ENCODE results near the gene DEPP1.
A peak's percentile ranks its signal among the peaks of the same experiment; 100 is the strongest.

The DEPP1 gene

DNA sequence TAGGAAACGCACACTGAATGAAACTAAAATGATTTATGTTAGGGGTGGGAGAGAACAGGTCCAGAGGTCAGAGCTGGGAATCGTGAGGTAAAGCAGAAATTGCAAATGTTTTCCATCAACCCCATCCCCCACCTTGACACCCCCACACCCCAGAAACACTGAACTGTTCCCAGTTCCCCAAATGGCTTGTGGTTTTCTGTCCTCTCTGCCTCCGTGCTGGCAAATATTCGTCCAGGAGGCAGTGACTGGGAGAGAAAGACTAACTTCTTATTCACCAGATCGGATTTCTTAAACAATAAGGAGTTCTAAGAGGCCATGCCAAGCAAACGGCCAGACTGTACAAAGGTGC is 19.7 kb downstream of the DEPP1 start:
- peak overlapping the region; percentile 69 for H3K27ac ChIP-seq

DNA sequence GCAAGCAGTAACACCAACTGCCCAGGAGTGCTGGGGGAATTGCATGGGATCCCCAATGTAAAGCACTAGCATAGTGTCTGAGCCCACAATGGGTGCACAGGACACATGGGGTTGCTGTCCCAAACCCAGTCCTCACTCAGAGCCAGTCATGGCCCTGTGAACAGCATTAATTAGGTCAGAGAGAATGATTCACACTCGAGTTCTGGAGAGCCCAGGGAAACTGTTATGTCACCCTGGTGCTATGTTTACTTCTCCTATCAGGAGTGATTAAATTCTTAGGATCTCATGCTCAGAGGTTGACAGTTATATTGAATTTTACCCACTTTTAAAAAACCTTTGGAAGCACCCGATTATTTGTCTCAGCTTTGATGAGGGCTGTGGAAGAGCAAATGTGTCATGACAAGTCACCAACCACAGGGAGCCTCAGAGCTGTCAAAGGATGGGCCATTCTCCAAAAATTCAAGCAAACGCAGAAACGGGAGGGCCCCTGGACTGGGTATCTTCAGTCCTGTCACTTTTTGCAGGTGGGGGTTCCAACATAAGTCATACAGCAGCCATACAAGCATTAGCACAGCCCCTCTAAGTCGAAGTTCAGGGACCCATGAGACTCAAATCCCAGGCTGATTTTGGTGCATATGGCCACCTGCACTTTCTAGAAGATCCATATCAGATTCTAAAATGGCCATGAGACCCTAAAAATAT is 20.3 kb downstream of the DEPP1 start:
- Histone ChIP-seq H3K27me3 (ENCODE audit: insufficient read depth, low read depth) (no peaks in the 10 kb centered on the region), H3K27ac (peak overlapping the region; percentile 69; the same call in 1 of the 2 replicates)

More for the DNA sequence above, 19.7 kb downstream of the DEPP1 start:
- Histone ChIP-seq H4K20me1 (ENCODE audit: insufficient read depth) (no peaks in the 10 kb centered on the region), H3K9ac (peak overlapping the region; percentile 71), H3K79me2 (ENCODE audit: insufficient read depth, low read depth) (peaks cover 60% of the 10 kb centered on the region), H3K4me1 (ENCODE audit: low read depth, poor library complexity, severe bottlenecking) (peaks cover 16% of the 10 kb centered on the region), H2AFZ (ENCODE audit: low read depth) (peak overlapping the region; percentile 68; the same call in 1 of the 2 replicates), H3K4me3 (IDR thresholded peaks at IDR 0.05; ENCODE audit: insufficient read depth, low read depth, low read length) (no peak overlapping the region), H3K36me3 (ENCODE audit: insufficient read depth) (no peaks in the 10 kb centered on the region), H3K4me2 (peak overlapping the region; percentile 83), H3K27me3 (ENCODE audit: insufficient read depth, low read depth) (no peaks in the 10 kb centered on the region)
- TF ChIP-seq, protein P1, sequence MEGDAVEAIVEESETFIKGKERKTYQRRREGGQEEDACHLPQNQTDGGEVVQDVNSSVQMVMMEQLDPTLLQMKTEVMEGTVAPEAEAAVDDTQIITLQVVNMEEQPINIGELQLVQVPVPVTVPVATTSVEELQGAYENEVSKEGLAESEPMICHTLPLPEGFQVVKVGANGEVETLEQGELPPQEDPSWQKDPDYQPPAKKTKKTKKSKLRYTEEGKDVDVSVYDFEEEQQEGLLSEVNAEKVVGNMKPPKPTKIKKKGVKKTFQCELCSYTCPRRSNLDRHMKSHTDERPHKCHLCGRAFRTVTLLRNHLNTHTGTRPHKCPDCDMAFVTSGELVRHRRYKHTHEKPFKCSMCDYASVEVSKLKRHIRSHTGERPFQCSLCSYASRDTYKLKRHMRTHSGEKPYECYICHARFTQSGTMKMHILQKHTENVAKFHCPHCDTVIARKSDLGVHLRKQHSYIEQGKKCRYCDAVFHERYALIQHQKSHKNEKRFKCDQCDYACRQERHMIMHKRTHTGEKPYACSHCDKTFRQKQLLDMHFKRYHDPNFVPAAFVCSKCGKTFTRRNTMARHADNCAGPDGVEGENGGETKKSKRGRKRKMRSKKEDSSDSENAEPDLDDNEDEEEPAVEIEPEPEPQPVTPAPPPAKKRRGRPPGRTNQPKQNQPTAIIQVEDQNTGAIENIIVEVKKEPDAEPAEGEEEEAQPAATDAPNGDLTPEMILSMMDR (conservative IDR thresholded peaks at IDR 0.05; ENCODE audit: low read depth, low read length): no peak

DNA sequence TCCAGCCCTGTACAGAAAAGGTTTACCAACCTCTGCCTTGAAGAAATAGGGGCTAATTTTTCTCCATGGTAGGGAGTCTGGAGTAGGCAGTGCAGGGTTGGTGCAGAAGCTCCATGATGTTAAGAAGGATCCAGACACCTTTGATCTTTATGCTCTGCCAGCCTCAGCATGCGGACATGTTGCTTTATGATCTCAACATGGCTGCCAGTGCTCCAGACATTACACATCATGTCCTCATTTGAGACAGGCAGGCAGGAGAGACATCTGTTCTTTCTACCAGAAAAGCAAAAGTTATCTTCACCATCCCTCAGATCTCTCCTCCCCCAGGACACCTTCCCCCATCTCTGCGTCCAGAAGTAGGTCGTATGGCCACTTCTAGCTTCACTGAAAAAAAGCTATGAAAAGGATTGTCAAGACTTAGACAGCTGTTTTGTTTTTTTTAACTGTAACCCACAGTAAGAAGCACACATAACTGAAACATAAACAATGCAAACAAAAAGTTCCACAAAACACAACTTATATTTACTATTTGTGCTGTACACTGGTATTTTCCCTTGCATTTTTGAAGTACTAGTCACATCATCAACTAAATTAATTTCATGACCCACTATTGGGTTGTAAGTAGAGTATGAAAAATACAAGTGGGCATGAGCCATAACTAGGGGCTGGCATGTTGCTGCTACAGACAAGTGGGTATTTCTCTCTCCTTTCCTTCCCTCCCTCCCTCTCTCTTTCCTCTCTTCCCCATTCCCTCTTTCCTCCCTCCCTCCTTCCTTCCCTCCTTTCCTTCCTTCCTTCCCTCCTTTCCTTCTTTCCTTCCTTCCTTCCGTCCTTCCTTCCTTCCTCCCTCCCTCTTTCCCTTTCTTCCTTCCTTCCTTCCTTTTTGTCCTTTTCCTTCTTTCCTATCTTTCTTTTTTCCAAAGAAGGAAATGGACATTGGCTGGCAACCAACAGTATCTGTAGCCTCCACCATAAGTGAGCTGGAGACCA is 21.6 kb downstream of the DEPP1 start:
- no peaks in the 10 kb centered on the region for H3K36me3 ChIP-seq (ENCODE audit: insufficient read depth)
- H4K20me1 ChIP-seq (ENCODE audit: insufficient read depth): no peaks in the 10 kb centered on the region
- peaks cover 13% of the 10 kb centered on the region for H3K4me1 ChIP-seq (ENCODE audit: low read depth, poor library complexity, severe bottlenecking)
- TF ChIP-seq, protein P1 (conservative IDR thresholded peaks at IDR 0.05; ENCODE audit: low read depth, low read length): no peak
- H3K4me3 ChIP-seq (IDR thresholded peaks at IDR 0.05; ENCODE audit: insufficient read depth, low read depth, low read length): no peak overlapping the region
- H2AFZ ChIP-seq (ENCODE audit: low read depth): no peak overlapping the region
- H3K9ac ChIP-seq: no peak overlapping the region
- H3K79me2 ChIP-seq (ENCODE audit: insufficient read depth, low read depth): peaks cover 46% of the 10 kb centered on the region
- H3K4me2 ChIP-seq: peak overlapping the region; percentile 83; the same call in 1 of the 2 replicates
- H3K27ac ChIP-seq: no peak overlapping the region
- no peaks in the 10 kb centered on the region for H3K27me3 ChIP-seq (ENCODE audit: insufficient read depth, low read depth)

More for the DNA sequence above, 20.3 kb downstream of the DEPP1 start:
- H3K79me2 ChIP-seq (ENCODE audit: insufficient read depth, low read depth): peaks cover 56% of the 10 kb centered on the region
- peak overlapping the region; percentile 71 for H3K9ac ChIP-seq
- peak overlapping the region; percentile 83 for H3K4me2 ChIP-seq
- peaks cover 13% of the 10 kb centered on the region for H3K4me1 ChIP-seq (ENCODE audit: low read depth, poor library complexity, severe bottlenecking)
- H2AFZ ChIP-seq (ENCODE audit: low read depth): no peak overlapping the region
- TF ChIP-seq, protein P1 (conservative IDR thresholded peaks at IDR 0.05; ENCODE audit: low read depth, low read length): no peak
- no peaks in the 10 kb centered on the region for H4K20me1 ChIP-seq (ENCODE audit: insufficient read depth)
- no peaks in the 10 kb centered on the region for H3K36me3 ChIP-seq (ENCODE audit: insufficient read depth)
- H3K4me3 ChIP-seq (IDR thresholded peaks at IDR 0.05; ENCODE audit: insufficient read depth, low read depth, low read length): no peak overlapping the region

DNA sequence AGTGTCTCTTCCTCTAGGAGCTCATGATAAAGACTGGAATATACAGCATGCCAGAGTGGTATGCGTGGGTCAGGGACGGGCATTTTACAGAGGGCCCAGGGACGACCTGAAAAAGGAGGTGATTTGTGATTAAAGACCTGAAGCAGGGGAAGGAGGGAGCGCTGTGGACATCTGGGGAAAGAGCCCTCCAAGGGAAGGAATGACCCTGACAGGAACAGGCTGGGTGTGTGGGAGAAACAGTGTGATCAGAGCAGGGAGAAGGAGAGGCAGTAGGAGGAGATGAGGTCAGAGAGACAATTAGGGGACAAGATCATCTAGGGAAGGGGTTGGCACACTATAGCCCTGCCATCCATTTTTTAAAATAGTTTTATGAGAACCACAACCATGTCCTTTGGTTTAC is 22.4 kb downstream of the DEPP1 start:
- no peak overlapping the region for H3K27ac ChIP-seq
- TF ChIP-seq, protein P1 (conservative IDR thresholded peaks at IDR 0.05; ENCODE audit: low read depth, low read length): no peak

More for the DNA sequence above, 22.4 kb downstream of the DEPP1 start:
- peaks cover 38% of the 10 kb centered on the region for H3K79me2 ChIP-seq (ENCODE audit: insufficient read depth, low read depth)
- no peaks in the 10 kb centered on the region for H3K36me3 ChIP-seq (ENCODE audit: insufficient read depth)
- no peaks in the 10 kb centered on the region for H3K27me3 ChIP-seq (ENCODE audit: insufficient read depth, low read depth)
- no peak overlapping the region for H3K4me3 ChIP-seq (IDR thresholded peaks at IDR 0.05; ENCODE audit: insufficient read depth, low read depth, low read length)
- no peak overlapping the region for H3K9ac ChIP-seq
- H3K4me1 ChIP-seq (ENCODE audit: low read depth, poor library complexity, severe bottlenecking): peaks cover 13% of the 10 kb centered on the region
- H4K20me1 ChIP-seq (ENCODE audit: insufficient read depth): no peaks in the 10 kb centered on the region
- H2AFZ ChIP-seq (ENCODE audit: low read depth): no peak overlapping the region
- H3K4me2 ChIP-seq: no peak overlapping the region

All from KMS-11 (cell line).